Astrocyte of the hippocampus (primary cell): ENCODE results near the gene LRRIQ3.
"Not testable (repeated sequence)": the region's sequence is repeated elsewhere in the genome, so short reads cannot be mapped to it uniquely, and the experiment has no call there.

ENCODE experiments used
- DNase-seq: peaks from one replicate; pipeline ENCODE4 v3.0.0; 2011; ENCODE audit warnings: low read depth, low spot score

LRRIQ3 gene

GRCh38 chr1:74197657-74198552, at the start of gene LRRIQ3, which contains the start of gene FPGT:
TSS of gene LRRIQ3 (minus strand) at chr1:74198176. CDS start at chr1:74183684, 14,492 bp downstream.
TSS of gene FPGT (plus strand) at chr1:74198242. CDS start at chr1:74198279, 37 bp downstream.
- peak; percentile 99 for DNase-seq

- DNase-seq: peak; percentile 77
Observed at GRCh38 chr1:74246315-74246714, 48.3 kb upstream of the LRRIQ3 start.

DNA sequence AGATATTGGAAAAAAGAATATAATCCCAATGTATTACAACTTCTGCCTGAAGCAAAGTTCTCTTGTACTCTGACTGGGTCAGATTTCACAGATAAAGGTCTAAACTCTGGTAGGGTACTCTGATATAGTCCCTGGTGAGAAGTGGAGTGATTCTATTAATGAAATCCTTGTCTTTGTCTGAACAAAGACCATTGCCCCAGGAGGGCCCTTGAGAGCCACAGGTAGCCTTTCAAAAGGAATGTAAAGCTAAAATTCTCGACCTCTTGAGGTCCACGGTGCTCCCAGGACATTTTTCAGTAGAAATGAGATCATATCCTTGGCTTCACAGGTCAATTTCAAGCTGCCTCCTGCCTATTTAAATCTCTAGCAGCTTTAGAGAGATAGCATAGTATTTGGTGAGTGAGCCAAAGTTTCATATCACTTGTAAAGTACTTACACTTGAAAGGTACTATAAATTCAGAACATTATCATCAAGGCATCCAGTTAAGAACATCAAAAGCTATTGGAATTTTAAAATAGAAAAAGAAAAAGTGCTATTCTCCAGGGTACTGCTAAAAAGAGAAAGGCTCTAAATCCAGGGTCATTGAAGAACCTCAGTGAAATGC, 47.3 kb upstream of the LRRIQ3 start:
- peak; percentile 9 for DNase-seq

DNA sequence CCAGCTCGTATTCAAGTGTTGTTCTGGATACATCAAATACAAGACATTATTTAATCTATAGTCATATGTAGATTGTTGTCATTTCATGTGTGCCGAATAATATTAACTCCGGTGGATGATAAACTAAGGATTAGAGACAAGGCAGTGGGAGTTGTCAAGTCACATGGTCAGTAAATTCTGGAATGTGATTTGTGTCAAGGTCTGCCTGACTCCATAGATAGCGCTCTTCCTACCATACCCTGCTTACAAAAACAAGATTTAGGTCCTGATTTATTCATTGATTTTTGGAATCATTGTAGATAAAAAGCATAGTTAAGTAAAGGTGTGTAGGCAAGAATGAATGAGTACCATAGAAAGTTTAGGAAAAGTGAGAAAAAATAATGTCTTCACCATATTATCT, 39.8 kb upstream of the LRRIQ3 start:
- DNase-seq: no peak

GRCh38 chr1:74237035-74237434, 39.1 kb upstream of the LRRIQ3 start:
- DNase-seq: no peak

- no peak for DNase-seq
Observed at GRCh38 chr1:74236440-74236839, 38.5 kb upstream of the LRRIQ3 start.

DNA sequence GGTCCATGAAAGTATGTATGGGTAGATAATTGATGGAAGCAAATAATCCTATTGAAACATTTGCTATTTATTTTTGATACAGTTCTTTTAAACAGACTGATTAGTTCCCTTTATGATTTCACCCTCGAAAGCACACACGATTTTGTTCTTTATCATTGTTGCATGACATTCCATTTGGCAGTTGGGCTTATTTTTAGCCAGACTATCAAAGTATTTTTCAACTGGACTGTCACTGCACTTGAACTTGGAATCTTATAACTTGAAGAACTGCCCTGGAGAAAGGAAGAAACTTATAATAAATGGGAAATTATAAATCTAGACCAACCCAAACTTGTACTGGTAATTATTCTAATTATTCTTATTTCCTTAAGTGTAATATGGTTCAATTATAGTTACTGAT, 37.2 kb upstream of the LRRIQ3 start, which contains the start of gene TNNI3K:
Gene TNNI3K, plus strand, starts transcription at position 235 of the 400 bp plus-strand sequence. Its CDS starts 65 bp downstream, at position 300.
- no peak for DNase-seq

DNA sequence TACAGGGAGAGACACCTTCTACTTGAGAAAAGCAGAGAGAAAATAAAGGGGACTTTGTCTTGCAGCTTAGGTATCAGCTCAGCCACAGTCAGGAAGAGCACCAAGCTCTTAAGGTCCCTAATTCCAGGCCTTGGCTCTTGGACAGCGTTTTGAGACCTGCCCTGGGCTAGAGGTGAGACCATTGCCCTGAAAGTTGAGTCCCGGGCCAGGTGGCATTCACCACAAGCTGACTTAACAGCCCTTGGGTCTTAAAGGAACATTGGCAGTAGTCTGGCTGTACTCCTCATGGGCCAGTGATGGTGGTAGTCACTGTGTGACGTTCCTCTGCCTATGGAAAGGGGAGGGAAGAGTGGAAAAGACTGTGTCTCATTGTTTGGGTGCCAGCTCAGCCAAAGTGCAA, 25.5 kb upstream of the LRRIQ3 start:
- no peak for DNase-seq

DNA sequence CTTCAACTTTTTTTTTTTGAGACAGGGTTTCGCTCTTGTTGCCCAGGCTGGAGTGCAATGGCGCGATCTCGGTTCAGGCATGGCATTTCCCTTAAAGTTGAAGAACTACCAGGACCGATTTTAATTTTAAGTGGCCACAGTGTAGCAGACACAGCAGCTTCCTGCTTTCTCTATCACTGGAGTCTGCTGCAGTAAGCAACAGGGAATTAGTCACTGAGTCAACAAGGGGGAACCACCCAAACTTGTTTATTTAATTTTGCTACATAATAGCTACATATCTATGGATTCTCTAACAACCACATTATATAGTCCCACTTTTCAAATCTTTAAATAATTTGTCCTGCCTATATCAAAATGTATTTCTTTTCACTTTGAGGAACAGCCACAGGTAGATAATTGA, 24.7 kb upstream of the LRRIQ3 start:
- no peak for DNase-seq

DNA sequence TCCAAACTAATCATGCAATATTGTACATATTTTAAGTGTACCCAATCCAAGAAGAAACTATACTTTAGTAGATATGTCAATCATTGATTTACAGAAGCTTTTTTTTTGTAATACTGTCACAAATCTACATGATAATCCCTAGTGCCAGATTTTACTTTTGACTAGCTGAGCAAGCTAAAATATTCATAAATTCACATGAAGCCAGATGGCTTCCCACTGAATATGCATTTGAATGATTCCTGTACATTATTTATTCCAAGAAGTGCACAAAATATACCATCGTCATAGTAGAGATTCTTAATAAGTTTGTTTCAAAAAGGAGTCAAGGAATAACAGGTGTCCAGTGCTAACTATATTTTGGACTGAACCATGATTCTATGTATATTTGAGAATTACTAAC, 17.3 kb upstream of the LRRIQ3 start:
- no peak for DNase-seq

DNA sequence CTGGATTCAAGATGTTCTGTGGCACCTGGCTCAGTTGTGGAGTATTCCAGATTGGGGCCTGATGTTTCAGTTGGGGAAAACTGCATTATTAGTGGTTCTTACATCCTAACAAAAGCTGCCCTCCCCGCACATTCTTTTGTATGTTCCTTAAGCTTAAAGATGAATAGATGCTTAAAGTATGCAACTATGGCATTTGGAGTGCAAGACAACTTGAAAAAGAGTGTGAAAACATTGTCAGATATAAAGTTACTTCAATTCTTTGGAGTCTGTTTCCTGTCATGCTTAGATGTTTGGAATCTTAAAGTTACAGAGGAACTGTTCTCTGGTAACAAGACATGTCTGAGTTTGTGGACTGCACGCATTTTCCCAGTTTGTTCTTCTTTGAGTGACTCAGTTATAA, 7.3 kb upstream of the LRRIQ3 start:
- peak; percentile 60 for DNase-seq

DNA sequence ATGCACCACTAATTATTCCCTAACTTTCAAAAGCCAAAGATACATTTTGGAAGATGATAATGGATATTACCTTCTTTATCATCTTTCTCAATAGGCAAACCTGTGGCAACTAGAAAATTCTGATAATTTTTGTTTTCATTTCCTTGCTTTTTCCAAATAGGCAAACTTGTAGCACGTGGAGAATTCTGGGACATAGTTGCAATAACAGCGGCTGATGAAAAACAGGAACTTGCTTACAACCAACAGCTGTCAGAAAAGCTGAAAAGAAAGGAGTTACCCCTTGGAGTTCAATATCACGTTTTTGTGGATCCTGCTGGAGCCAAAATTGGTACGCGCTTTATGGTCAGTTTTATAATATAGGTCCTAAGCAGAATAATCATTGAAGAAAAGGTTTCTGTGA, 1.5 kb upstream of the LRRIQ3 start:
- DNase-seq: no peak

DNA sequence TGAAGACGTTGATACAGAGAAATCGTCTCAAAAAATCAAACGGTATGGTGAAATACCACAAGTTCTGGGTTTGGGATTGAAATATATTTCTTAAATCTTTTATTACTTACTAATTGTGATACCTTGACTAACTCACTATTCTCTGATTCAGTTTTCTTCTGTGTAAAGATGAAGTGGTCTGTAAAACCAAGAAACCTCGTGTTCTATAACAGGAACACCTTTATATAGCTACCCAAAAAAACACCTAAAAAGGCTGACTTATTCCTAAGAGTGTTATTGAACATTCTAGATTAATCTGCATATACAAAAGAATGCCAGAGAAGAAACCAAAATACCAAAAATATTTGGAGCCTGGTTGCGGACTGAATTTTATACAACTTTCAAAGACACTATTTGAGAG, 721 bp downstream of the LRRIQ3 start:
- no peak for DNase-seq

- DNase-seq: no peak
Observed at GRCh38 chr1:74195339-74195738, 2.6 kb downstream of the LRRIQ3 start.

DNA sequence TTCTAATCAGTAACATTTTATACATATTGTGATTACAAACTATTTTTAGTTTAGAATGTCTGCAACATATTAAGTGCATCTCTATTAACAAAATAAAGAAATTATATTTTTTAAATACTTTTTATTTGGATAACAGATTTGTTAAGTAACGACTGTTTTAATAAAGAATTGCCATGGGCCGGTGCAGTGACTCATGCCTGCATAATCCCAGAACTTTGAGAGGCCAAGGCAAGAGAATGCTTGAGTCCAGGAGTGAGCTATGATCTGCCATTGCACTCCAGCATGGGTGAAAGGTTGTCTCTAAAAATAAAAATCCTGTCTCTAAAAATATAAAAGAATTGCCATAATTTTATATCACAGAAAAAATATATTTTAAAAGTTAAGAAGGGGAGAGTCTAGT, 4.1 kb downstream of the LRRIQ3 start:
- DNase-seq: peak; percentile 64

GRCh38 chr1:74180490-74180889, 17.5 kb downstream of the LRRIQ3 start:
- peak; percentile 24 for DNase-seq

DNA sequence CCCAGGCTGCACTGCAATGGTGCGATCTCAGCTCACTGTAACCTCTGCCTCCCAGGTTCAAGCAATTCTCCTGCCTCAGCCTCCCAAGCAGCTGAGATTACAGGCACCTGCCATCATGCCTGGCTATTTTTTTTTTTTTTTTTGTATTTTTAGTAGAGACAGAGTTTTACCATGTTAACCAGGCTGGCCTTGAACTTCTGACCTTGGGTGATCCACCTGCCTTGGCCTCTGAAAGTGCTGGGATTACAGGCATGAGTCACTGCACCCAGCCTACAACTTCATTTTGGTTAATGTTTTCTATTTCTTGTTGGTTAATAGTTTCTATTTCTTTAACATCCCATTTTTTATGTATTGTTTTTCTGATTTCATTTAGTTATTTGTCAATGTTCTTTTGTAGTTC, 23.6 kb downstream of the LRRIQ3 start:
- DNase-seq: not testable (repeated sequence)

DNA sequence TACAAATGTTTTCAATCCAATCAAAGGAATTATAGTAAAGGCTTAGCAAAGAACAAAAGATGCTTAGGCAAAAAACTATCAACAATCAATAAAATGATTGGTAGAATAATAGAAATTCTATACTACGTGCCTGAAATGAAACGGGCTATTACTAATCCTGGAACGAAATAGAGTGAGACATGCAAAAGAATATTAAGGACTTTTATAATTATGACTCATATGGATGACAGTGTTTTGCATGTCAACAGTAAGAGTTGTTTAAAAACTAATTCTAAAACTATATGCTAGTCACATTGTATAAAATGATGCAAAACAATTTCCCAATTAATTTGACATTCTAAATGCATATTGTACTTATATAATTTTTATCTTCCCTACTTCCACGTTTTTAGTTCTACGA, 35.6 kb downstream of the LRRIQ3 start:
- no peak for DNase-seq

GRCh38 chr1:74161497-74161896, 36.5 kb downstream of the LRRIQ3 start:
- DNase-seq: peak; percentile 36

DNA sequence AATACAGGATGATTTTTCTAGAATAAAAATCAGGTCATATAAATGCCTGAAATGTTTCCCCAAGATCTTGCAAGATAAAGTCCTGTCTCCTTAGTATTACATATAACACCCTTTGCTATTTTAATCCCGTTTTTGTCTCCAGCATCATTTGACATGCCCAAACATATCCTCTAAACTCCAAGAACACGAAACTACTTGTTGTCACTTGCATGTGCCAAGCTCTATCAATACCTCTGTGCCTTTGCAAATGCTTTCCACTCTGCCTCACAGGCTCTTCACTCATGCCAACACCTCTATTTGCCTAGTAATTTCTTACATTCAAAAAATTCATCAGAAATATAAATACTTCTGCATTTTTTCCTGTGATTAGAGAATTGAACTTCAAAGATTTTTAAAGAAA, 37.9 kb downstream of the LRRIQ3 start:
- DNase-seq: no peak

DNA sequence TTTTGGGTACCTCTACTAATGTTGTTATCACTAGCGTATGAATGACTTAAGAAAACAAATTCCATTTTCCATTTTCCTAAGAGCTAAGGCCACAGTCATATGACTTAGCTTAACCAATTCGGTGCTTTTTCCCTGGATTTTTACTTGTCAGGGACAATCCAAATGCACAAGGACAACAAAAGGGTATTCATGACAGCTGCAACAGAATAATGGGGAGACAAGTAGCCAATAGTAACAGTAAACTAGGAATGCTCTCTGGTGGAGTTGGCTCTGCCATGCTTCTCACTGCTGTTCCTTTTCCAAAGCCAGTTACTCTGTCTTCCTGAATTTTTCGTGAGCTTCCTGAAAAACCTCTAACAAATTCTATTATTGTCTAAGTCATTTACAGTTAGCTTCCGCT, 52.9 kb downstream of the LRRIQ3 start:
- no peak for DNase-seq

- not testable (repeated sequence) for DNase-seq
Observed at GRCh38 chr1:74117370-74117769, 80.6 kb downstream of the LRRIQ3 start.

DNA sequence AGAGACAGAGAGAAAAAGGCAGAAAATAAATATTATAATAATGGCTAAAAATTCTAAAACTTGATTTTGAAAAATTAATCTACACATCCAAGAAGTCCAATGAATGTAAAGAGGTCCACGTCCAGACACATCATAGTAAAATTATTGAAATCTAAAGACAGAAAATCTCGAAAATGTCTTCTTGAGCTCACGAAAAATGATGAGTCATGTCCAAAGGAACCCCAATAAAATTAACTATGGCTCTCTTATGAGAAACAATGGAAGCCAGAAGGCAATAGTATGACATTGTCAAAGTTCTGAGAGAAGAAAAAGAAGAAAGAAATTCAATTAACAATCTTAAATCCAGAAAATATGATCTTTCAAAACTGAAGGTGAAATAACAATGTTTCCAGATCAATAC, 84.6 kb downstream of the LRRIQ3 start:
- DNase-seq: no peak
